DOHH2 (cell line): ENCODE measurements around the gene SLC27A5.

Source experiments
- EZH2phosphoT487 ChIP-seq: fragments of 200-600 bp; sonication (generic); IDR thresholded peaks from 2 replicates; pipeline ENCODE4 v1.6.1; 2017; ENCODE audit warnings: borderline replicate concordance, mild to moderate bottlenecking, antibody characterized with exemption, low read length, moderate library complexity, mixed read lengths
- TF ChIP-seq, protein P1 (sequence below): fragments of 200-600 bp; sonication (generic); IDR thresholded peaks from one replicate; pipeline ENCODE4 v1.5.1; 2014; ENCODE audit warnings: antibody characterized with exemption, mild to moderate bottlenecking, low read depth, low read length; ENCODE audit not compliant: poor library complexity, severe bottlenecking

DNA sequence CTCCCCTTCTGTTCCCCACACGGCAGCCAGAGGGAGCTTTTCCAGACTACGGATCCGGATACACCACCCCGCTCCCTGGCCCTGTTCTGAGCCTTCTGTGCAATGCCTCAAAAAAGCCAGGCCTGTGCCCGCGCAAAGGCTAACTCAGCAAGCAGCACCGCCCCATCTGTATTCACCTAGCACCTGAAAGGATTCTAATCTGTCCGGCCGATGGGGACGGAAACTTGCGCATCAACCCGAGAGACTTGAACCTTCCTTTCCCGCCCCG is 7.2 kb upstream of the SLC27A5 start:
- TF ChIP-seq, protein P1, sequence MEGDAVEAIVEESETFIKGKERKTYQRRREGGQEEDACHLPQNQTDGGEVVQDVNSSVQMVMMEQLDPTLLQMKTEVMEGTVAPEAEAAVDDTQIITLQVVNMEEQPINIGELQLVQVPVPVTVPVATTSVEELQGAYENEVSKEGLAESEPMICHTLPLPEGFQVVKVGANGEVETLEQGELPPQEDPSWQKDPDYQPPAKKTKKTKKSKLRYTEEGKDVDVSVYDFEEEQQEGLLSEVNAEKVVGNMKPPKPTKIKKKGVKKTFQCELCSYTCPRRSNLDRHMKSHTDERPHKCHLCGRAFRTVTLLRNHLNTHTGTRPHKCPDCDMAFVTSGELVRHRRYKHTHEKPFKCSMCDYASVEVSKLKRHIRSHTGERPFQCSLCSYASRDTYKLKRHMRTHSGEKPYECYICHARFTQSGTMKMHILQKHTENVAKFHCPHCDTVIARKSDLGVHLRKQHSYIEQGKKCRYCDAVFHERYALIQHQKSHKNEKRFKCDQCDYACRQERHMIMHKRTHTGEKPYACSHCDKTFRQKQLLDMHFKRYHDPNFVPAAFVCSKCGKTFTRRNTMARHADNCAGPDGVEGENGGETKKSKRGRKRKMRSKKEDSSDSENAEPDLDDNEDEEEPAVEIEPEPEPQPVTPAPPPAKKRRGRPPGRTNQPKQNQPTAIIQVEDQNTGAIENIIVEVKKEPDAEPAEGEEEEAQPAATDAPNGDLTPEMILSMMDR: no peak
- no peak for TF ChIP-seq EZH2phosphoT487
